ENCODE measurements around the gene STK36. TPM values are rescaled to one million over a fixed set of nuclear protein-coding genes. Genes with fewer than 3 reads are reported as not detected.

Gene STK36
- total RNA-seq, 1 donor: 31.0 TPM

- no peak for DNase-seq (ENCODE audit: low read depth)
- H3K4me3 ChIP-seq (ENCODE audit: low read depth, low read length): no peak overlapping the region
- TF ChIP-seq CTCF (IDR thresholded peaks at IDR 0.05; ENCODE audit: insufficient read depth, low read length): no peak
These were observed 31.5 kb downstream of the STK36 start for GRCh38 chr2:218703341-218703740.

- H3K4me3 ChIP-seq (ENCODE audit: low read depth, low read length): no peak overlapping the region
- DNase-seq (ENCODE audit: low read depth): no peak
- no peak for TF ChIP-seq CTCF (IDR thresholded peaks at IDR 0.05; ENCODE audit: insufficient read depth, low read length)
These were observed 36.2 kb downstream of the STK36 start for GRCh38 chr2:218708086-218708485.

GRCh38 chr2:218709908-218710307 is 38.0 kb downstream of the STK36 start:
- no peak overlapping the region for H3K4me3 ChIP-seq (ENCODE audit: low read depth, low read length)
- no peak for TF ChIP-seq CTCF (IDR thresholded peaks at IDR 0.05; ENCODE audit: insufficient read depth, low read length)
- no peak for DNase-seq (ENCODE audit: low read depth)

- no peak for TF ChIP-seq CTCF (IDR thresholded peaks at IDR 0.05; ENCODE audit: insufficient read depth, low read length)
- H3K4me3 ChIP-seq (ENCODE audit: low read depth, low read length): peak overlapping the region; percentile 55
- no peak for DNase-seq (ENCODE audit: low read depth)
These were observed 38.4 kb downstream of the STK36 start for GRCh38 chr2:218710334-218710686.

GRCh38 chr2:218710687-218711549 is 39.0 kb downstream of the STK36 start, which contains the start of gene TTLL4:
TTLL4 (plus strand) TSS chr2:218710835; CDS start chr2:218737677, 26,842 bp downstream.
- H3K4me3 ChIP-seq (ENCODE audit: low read depth, low read length): peak within 1 kb of the TSS; percentile 90
- DNase-seq (ENCODE audit: low read depth): peak; percentile 95
- peak; percentile 71 for TF ChIP-seq CTCF (IDR thresholded peaks at IDR 0.05; ENCODE audit: insufficient read depth, low read length)

- peak overlapping the region; percentile 90 for H3K4me3 ChIP-seq (ENCODE audit: low read depth, low read length)
- peak; percentile 32 for DNase-seq (ENCODE audit: low read depth)
- no peak for TF ChIP-seq CTCF (IDR thresholded peaks at IDR 0.05; ENCODE audit: insufficient read depth, low read length)
These were observed 39.7 kb downstream of the STK36 start for GRCh38 chr2:218711550-218711929.
